OCI-LY7 (cell line): ENCODE measurements around the gene WSB2. TPM values are rescaled to one million over a fixed set of nuclear protein-coding genes. Genes with fewer than 3 reads are reported as not detected.
A peak's percentile ranks its signal among the peaks of the same experiment; 100 is the strongest.

Experiments used
- Bru-seq: library from RNA; stranded (reverse); fragments of 400-500 nt; gene quantifications from one replicate; lab custom pipeline; 2021; lab: Mats Ljungman, UMichigan
- BruChase-seq, 2 experiments: library from RNA; stranded (reverse); fragments of 400-500 nt; gene quantifications; one replicate each; lab custom pipeline; 2021; lab: Mats Ljungman, UMichigan
- BruUV-seq: library from RNA; stranded (reverse); fragments of 400-500 nt; replicated peaks from 2 replicates; lab custom pipeline; 2021; lab: Mats Ljungman, UMichigan
- CTCF ChIA-PET: fragments of 300-600 bp; sonication (Branson Sonifier 250); formaldehyde crosslinking; loops from one replicate; lab custom pipeline; 2022; ENCODE audit warnings: antibody characterized with exemption; ENCODE audit not compliant: unreplicated experiment; lab: Charles Lee
- POLR2A ChIA-PET: fragments of 300-600 bp; sonication (Branson Sonifier 250); formaldehyde crosslinking; loops from one replicate; lab custom pipeline; 2022; ENCODE audit warnings: antibody characterized with exemption; lab: Charles Lee
- DNase-seq: peaks from one replicate; pipeline ENCODE4 v3.0.0-alpha.2; 2015; ENCODE audit warnings: low spot score
- H2AFZ ChIP-seq: fragments of 200-600 bp; sonication (generic), shearing (Covaris generic); 2 replicates; pipeline ENCODE4 v1.6.1; 2014; ENCODE audit warnings: mild to moderate bottlenecking, antibody characterized with exemption, low read length, moderate library complexity
- H3K27ac ChIP-seq: fragments of 200-600 bp; sonication (generic); 2 replicates; pipeline ENCODE4 v1.5.1; 2014; ENCODE audit warnings: mixed run types, low read depth, mild to moderate bottlenecking, moderate library complexity, low read length, inconsistent platforms; ENCODE audit not compliant: poor library complexity, severe bottlenecking
- H3K36me3 ChIP-seq: fragments of 200-600 bp; sonication (generic); 2 replicates; pipeline ENCODE4 v1.6.1; 2014; ENCODE audit warnings: mild to moderate bottlenecking, antibody characterized with exemption, low read length, moderate library complexity, mixed read lengths; ENCODE audit not compliant: insufficient read depth
- H3K4me1 ChIP-seq: fragments of 200-600 bp; sonication (generic); 2 replicates; pipeline ENCODE4 v1.5.1; 2014; ENCODE audit warnings: mild to moderate bottlenecking, low read length; ENCODE audit not compliant: insufficient read depth, poor library complexity, severe bottlenecking
- H3K4me2 ChIP-seq: fragments of 200-600 bp; sonication (generic); 2 replicates; pipeline ENCODE4 v1.6.1; 2014; ENCODE audit warnings: mild to moderate bottlenecking, low read length
- H3K4me3 ChIP-seq: fragments of 200-600 bp; sonication (generic); 2 replicates; pipeline ENCODE4 v1.5.1; 2014; ENCODE audit warnings: mild to moderate bottlenecking, low read depth, low read length; ENCODE audit not compliant: poor library complexity, severe bottlenecking
- H3K79me2 ChIP-seq: fragments of 200-600 bp; sonication (generic); 2 replicates; pipeline ENCODE4 v1.6.1; 2016; ENCODE audit warnings: low read depth, mild to moderate bottlenecking, low read length, moderate library complexity, mixed read lengths; ENCODE audit not compliant: insufficient read depth
- H3K9me2 ChIP-seq: fragments of 200-600 bp; sonication (generic); 2 replicates; pipeline ENCODE4 v1.6.1; 2016; ENCODE audit warnings: mild to moderate bottlenecking, low read length, mixed read lengths; ENCODE audit not compliant: insufficient read depth
- H3K9me3 ChIP-seq: fragments of 200-600 bp; sonication (generic); 2 replicates; pipeline ENCODE4 v1.6.1; 2014; ENCODE audit warnings: mild to moderate bottlenecking, mixed run types, low read length, mixed read lengths
- H4K20me1 ChIP-seq: fragments of 200-600 bp; sonication (generic); 2 replicates; pipeline ENCODE4 v1.6.1; 2014; ENCODE audit warnings: mild to moderate bottlenecking, antibody characterized with exemption, low read length, moderate library complexity, mixed read lengths; ENCODE audit not compliant: insufficient read depth
- CTCF ChIP-seq: fragments of 200-600 bp; sonication (generic); conservative IDR thresholded peaks from 2 replicates; pipeline ENCODE4 v1.5.1; 2014; ENCODE audit warnings: mild to moderate bottlenecking, antibody characterized with exemption, low read length, moderate library complexity, mixed read lengths
- EZH2phosphoT487 ChIP-seq: fragments of 200-600 bp; sonication (generic); IDR thresholded peaks from 2 replicates; pipeline ENCODE4 v1.6.1; 2018; ENCODE audit warnings: low read depth, borderline replicate concordance, mild to moderate bottlenecking, mixed run types, antibody characterized with exemption, low read length, moderate library complexity, mixed read lengths
- intact Hi-C: fragments of 100-400 bp; cut with micrococcal nuclease; formaldehyde crosslinking; loops from one replicate; pipeline ENCODE4 v1.10.0; 2022; ENCODE audit not compliant: unreplicated experiment
- long read RNA-seq: library from polyadenylated mRNA; stranded (forward); transcript quantifications from one replicate; pipeline ENCODE4 v2.0.0, GENCODE V29; 2022
- total RNA-seq, 2 experiments: library from RNA; depleted of rRNA in 1 of 2; stranded (reverse); fragments of >200 nt in 1 of 2; shearing (Covaris generic) in 1 of 2; gene quantifications; 2 replicates each; pipeline ENCODE4 v1.2.3, GENCODE V29; 2014 to 2022

Gene WSB2
- total RNA-seq (2014; rRNA removed; shearing (Covaris generic)), result 34.4 and 36.0 TPM in 2 replicates
- total RNA-seq (2022), result 31.9 and 32.1 TPM in 2 replicates
- Bru-seq, nascent RNA, result percentile 56 among the genes with signal in this experiment
- BruChase-seq, experiment 1, labeled RNA remaining after a 6-hour chase, result percentile 73 among the genes with signal in this experiment
- BruChase-seq, experiment 2, labeled RNA remaining after a 2-hour chase, result percentile 61 among the genes with signal in this experiment
- long read RNA-seq, transcript WSB2-201 (9 exons, 2,646 nt), result major isoform, 83 of 101 reads
- long read RNA-seq, partial matches to known transcripts, result 4 of 101 reads
- long read RNA-seq, other reads (novel, unspliced or antisense), result 9 of 101 reads

DNA sequence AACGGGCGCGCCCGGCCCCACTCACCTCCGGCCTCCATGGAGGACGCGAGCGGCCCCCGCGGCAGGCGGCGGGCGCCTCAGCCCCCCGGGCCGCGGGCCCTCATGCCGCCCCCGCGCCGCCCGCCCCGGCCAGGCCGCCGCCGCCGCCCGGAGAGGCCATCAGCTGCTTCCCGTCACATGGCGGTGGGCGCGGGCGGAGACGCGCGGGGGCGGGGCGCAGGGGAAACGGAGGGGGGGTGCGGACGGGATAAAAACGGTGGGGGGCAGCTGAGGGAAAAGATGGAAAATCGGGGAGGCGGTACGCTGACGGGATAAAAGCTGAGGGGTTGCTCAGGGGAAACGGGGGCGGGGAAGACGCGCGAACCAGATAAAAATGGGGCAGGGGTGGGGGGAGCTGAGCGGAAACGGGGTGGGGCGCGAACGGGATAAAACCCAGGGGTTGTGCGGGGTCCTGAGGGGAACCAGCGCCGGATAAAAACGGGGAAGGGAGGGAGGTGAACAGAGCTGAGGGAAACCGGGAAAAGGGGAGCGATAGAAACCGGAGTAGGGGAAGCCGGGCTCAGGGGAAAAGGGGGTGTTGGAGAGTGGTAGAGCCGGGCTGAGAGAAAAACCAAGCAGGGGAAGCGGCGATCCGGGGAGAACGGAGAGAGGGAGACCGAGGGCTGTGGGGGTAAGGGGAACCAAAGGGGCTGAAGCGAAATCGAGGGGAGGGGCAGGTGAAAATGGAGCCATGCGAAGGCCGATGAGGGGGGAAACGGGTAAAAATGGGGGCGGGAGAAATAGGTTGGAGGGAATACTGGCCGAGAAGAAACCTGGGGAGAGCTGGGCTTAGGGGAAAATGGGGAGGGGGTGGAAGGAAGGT is at the start of gene WSB2:
WSB2 (minus strand) TSS at position 169 of the 862 bp plus-strand sequence; CDS start at position 38, 131 bp downstream.
- peak within 1 kb of the TSS; percentile 88 for H2AFZ ChIP-seq
- ChIA-PET CTCF (interaction anchor here (0.6 to 0.7 kb wide), 3 partner anchors 42 to 453 kb away, joined by 3 to 11 read pairs (median 4); no protein-coding TSS in a partner anchor), POLR2A (interaction anchor here (0.6 to 1.2 kb wide), 3 partner anchors 13 to 1999 kb away, joined by 3 to 5 read pairs (median 3); no protein-coding TSS in a partner anchor)
- no peak for TF ChIP-seq CTCF
- no peak for TF ChIP-seq EZH2phosphoT487
- H3K4me2 ChIP-seq, result peak within 1 kb of the TSS; percentile 90
- no peaks in the 10 kb centered on the region for H3K79me2 ChIP-seq
- H3K4me1 ChIP-seq, result peaks cover 48% of the 10 kb centered on the region
- no peaks in the 10 kb centered on the region for H3K9me2 ChIP-seq
- no peaks in the 10 kb centered on the region for H3K9me3 ChIP-seq
- DNase-seq, result peak; percentile 53
- no TSS peak for BruUV-seq
- H3K4me3 ChIP-seq, result peak within 1 kb of the TSS; percentile 78
- peak within 1 kb of the TSS; percentile 40 for H3K27ac ChIP-seq
- no peaks in the 10 kb centered on the region for H4K20me1 ChIP-seq
- no peaks in the 10 kb centered on the region for H3K36me3 ChIP-seq
- intact Hi-C loops, result loop anchor here (5.0 kb wide), 1 partner anchor 76 kb away; the partner anchor contains the start of gene PEBP1

- no peak for DNase-seq
- Histone ChIP-seq H3K79me2 (no peaks in the 10 kb centered on the region), H3K4me1 (no peaks in the 10 kb centered on the region), H3K9me3 (no peaks in the 10 kb centered on the region), H3K9me2 (no peaks in the 10 kb centered on the region), H3K4me3 (no peak overlapping the region), H4K20me1 (no peaks in the 10 kb centered on the region), H2AFZ (no peak overlapping the region), H3K4me2 (no peak overlapping the region), H3K36me3 (no peaks in the 10 kb centered on the region), H3K27ac (no peak overlapping the region)
- no TSS peak for BruUV-seq
- ChIA-PET POLR2A (no interaction called here), CTCF (no interaction called here)
- no peak for TF ChIP-seq CTCF
- no peak for TF ChIP-seq EZH2phosphoT487
- intact Hi-C loops, result no loop called here
Measured at GRCh38 chr12:118109088-118109487, 48.1 kb upstream of the WSB2 start.
